Astrocyte of the cerebellum (primary cell): ENCODE data around the gene EDC4.

Source experiments
- DNase-seq: peaks from one replicate; pipeline ENCODE4 v3.0.0-alpha.2; 2011; ENCODE audit warnings: low read depth
- H3K4me3 ChIP-seq: 2 replicates; pipeline ENCODE4 v1.5.1; 2011; ENCODE audit warnings: mild to moderate bottlenecking, low read depth, low read length, moderate library complexity
- in situ Hi-C: cut with HindIII; loops from 2 replicates; pipeline ENCODE4 v1.10.0; 2017; ENCODE audit warnings: low sequenced_read_pairs
- TF ChIP-seq, protein P1 (sequence below): IDR thresholded peaks from 2 replicates; pipeline ENCODE4 v1.5.1; 2012; ENCODE audit warnings: low read length, low read depth, moderate library complexity, mild to moderate bottlenecking; ENCODE audit errors: missing control alignments

The EDC4 gene

DNA sequence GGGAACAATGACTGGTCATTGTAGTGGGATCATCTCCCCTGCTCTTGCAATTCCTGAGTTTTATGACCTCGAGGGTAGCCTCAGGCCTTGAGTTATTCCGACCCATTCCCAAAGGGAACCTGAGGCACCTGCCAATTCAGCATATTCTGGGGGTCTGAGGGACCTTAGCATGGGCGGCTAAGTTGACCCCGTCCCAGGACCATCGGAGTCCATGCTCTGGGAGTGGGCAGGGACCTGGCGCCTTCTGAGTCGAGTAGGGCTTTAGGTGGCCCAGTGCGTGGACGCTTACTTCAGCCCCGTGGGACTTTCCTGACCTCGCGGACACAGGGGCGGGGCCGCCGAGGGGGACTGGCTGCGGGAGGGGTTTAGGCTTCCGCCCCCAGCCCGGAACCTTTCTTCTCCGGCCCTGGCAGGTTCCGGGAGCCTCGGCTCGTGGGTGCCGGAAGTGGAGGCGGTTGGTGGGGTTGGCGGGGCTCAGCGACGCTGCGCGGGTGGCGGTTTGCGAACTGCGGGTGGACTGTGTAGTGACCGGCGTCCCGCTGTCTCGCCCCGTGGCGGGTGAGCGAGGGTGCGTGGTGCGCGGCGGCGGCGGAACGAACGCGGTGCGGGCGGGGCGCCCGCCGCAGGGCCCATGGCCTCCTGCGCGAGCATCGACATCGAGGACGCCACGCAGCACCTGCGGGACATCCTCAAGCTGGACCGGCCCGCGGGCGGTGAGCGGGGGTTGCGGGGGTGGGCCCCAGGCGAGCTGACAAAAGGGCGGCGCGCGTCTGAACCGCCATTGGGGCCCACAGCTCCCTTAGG, at the start of gene EDC4:
Gene EDC4 (plus strand): TSS at position 422 of the 804 bp plus-strand sequence. CDS start 210 bp downstream, at position 632.
- in situ Hi-C loops: no loop called here
- TF ChIP-seq, protein P1, sequence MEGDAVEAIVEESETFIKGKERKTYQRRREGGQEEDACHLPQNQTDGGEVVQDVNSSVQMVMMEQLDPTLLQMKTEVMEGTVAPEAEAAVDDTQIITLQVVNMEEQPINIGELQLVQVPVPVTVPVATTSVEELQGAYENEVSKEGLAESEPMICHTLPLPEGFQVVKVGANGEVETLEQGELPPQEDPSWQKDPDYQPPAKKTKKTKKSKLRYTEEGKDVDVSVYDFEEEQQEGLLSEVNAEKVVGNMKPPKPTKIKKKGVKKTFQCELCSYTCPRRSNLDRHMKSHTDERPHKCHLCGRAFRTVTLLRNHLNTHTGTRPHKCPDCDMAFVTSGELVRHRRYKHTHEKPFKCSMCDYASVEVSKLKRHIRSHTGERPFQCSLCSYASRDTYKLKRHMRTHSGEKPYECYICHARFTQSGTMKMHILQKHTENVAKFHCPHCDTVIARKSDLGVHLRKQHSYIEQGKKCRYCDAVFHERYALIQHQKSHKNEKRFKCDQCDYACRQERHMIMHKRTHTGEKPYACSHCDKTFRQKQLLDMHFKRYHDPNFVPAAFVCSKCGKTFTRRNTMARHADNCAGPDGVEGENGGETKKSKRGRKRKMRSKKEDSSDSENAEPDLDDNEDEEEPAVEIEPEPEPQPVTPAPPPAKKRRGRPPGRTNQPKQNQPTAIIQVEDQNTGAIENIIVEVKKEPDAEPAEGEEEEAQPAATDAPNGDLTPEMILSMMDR: no peak
- DNase-seq: peak; percentile 23
- H3K4me3 ChIP-seq: peak within 1 kb of the TSS; percentile 94

- in situ Hi-C loops: no loop called here
- TF ChIP-seq, protein P1: no peak
- no peak for DNase-seq
- no peak overlapping the region for H3K4me3 ChIP-seq
These were observed 47.7 kb upstream of the EDC4 start for GRCh38 chr16:67825119-67825518.

DNA sequence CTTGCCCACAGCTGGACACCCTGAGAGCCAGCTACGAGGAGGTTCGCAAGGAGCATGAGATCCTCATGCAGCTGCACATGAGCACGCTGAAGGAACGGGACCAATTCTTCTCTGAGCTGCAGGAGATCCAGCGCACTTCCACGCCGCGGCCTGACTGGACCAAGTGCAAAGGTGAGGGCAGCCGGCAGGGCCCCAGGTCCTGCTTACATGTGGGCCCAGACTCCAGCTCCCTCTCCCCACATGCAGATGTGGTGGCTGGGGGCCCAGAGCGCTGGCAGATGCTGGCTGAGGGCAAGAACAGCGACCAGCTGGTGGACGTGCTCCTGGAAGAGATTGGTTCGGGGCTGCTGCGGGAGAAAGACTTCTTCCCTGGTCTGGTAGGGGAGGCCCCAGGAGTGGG, 46.9 kb upstream of the EDC4 start:
- no peak for DNase-seq
- no peak overlapping the region for H3K4me3 ChIP-seq
- TF ChIP-seq, protein P1: no peak
- in situ Hi-C loops: no loop called here

GRCh38 chr16:67828651-67829050, 44.2 kb upstream of the EDC4 start:
- TF ChIP-seq, protein P1: no peak
- no peak overlapping the region for H3K4me3 ChIP-seq
- in situ Hi-C loops: no loop called here
- no peak for DNase-seq

DNA sequence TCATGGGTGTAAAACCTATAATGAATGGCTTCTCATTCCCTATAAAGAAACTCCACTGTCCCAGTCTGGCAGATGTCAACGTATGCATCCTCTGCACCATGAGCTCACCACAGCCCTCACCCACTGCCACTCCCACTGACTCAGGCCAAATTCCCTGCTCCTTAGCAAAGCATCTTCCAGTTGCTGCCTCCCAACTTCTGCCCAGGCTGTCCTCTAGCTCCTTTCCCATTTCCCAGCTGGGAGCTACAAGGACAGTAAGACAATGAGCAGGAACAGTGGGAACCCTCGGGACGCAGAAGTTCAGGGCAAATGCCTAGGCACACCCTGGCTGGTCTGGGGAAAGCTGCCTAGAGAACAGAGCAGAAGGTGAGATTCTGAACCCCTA, 39.8 kb upstream of the EDC4 start:
- H3K4me3 ChIP-seq: peak overlapping the region; percentile 82
- in situ Hi-C loops: no loop called here
- TF ChIP-seq, protein P1: no peak
- DNase-seq: no peak

- peak overlapping the region; percentile 82 for H3K4me3 ChIP-seq
- TF ChIP-seq, protein P1: no peak
- in situ Hi-C loops: no loop called here
- DNase-seq: peak; percentile 59
These were observed 39.2 kb upstream of the EDC4 start for GRCh38 chr16:67833415-67834241.
